Spleen (tissue), 11 donors: ENCODE data around the gene EIPR1. TPM values are rescaled to one million over a fixed set of nuclear protein-coding genes. Genes with fewer than 3 reads are reported as not detected.

Source experiments
- DNase-seq: peaks from one replicate; pipeline ENCODE4 v3.0.0-alpha.2; 2020
- H3K27ac ChIP-seq, 8 donors: fragments of 200-600 bp; sonication (generic) in 7 of 8; 1 replicate in 4 of 8; 2 replicates in 4 of 8; pipeline versions ENCODE4 v1.5.0 to v1.8.0; 2016 to 2021; ENCODE audit warnings: inconsistent platforms in 4 of 8, mild to moderate bottlenecking in 4 of 8, moderate library complexity in 1 of 8
- H3K27me3 ChIP-seq, 7 donors: fragments of 200-600 bp; sonication (generic) in 6 of 7; replicated peaks in 1 of 7; 1 replicate in 4 of 7; 2 replicates in 3 of 7; pipeline versions ENCODE4 v1.5.0 to v1.8.0; 2016 to 2021; ENCODE audit warnings: inconsistent platforms in 3 of 7, mild to moderate bottlenecking in 1 of 7
- H3K36me3 ChIP-seq, 6 donors: fragments of 200-600 bp; sonication (generic) in 5 of 6; 1 replicate in 4 of 6; 2 replicates in 2 of 6; pipeline versions ENCODE4 v1.5.0 to v1.8.0; 2016 to 2021; ENCODE audit warnings: inconsistent platforms in 2 of 6
- H3K4me1 ChIP-seq, 6 donors: fragments of 200-600 bp; sonication (generic) in 5 of 6; 1 replicate in 3 of 6; 2 replicates in 3 of 6; pipeline versions ENCODE4 v1.5.0 to v1.8.0; 2016 to 2021; ENCODE audit warnings: inconsistent platforms in 3 of 6
- H3K4me3 ChIP-seq, 8 donors: fragments of 200-600 bp; sonication (generic) in 7 of 8; 1 replicate in 4 of 8; 2 replicates in 4 of 8; pipeline versions ENCODE4 v1.5.0 to v1.8.0; 2016 to 2021; ENCODE audit warnings: inconsistent platforms in 4 of 8, mild to moderate bottlenecking in 4 of 8, moderate library complexity in 2 of 8
- H3K9me3 ChIP-seq, 8 donors: fragments of 200-600 bp; sonication (generic) in 7 of 8; 1 replicate in 4 of 8; 2 replicates in 4 of 8; pipeline versions ENCODE4 v1.5.0 to v1.8.0; 2016 to 2021; ENCODE audit warnings: inconsistent platforms in 4 of 8
- CTCF ChIP-seq, 11 experiments: fragments of 200-600 bp in 7 of 11; fragments of 450-650 bp in 4 of 11; sonication (generic) in 4 of 11; IDR thresholded peaks in 8 of 11; conservative IDR thresholded peaks in 3 of 11; 1 replicate in 7 of 11; 2 replicates in 4 of 11; pipeline versions ENCODE4 v1.4.0 to v1.8.0; 2016 to 2021; ENCODE audit warnings: antibody characterized with exemption in 11 of 11, inconsistent platforms in 4 of 11, mild to moderate bottlenecking in 1 of 11
- POLR2A ChIP-seq, 3 donors: fragments of 450-650 bp; IDR thresholded peaks; one replicate each; pipeline ENCODE4 v1.5.1; 2017; ENCODE audit warnings: antibody characterized with exemption in 3 of 3, mild to moderate bottlenecking in 1 of 3
- POLR2AphosphoS5 ChIP-seq, 3 donors: sonication (generic); formaldehyde crosslinking; IDR thresholded peaks; one replicate each; pipeline ENCODE4 v1.5.1; 2017; ENCODE audit warnings: antibody characterized with exemption in 3 of 3
- WGBS, 5 donors: extraction: QIAGEN DNeasy Blood & Tissue Kit in 3 of 5; methylation state at CpG; one replicate each; pipeline versions ENCODE4 v1.1.5 to v1.1.7; 2013 to 2018; 5-methylcytosine and 5-hydroxymethylcytosine counted together
- intact Hi-C: fragments of 100-400 bp; cut with DNase I; formaldehyde crosslinking; loops from one replicate; pipeline ENCODE4 v1.15.0; 2023; ENCODE audit warnings: low total_unique reads
- polyA plus RNA-seq, 3 donors: library from polyadenylated mRNA; stranded (reverse); fragments of 200-250 nt; gene quantifications; one replicate each; pipeline ENCODE4 v1.2.1, GENCODE V29; 2013
- total RNA-seq, 7 donors: library from RNA; depleted of rRNA in 3 of 7; stranded (reverse); fragments of >200 nt in 3 of 7; fragmentation: NEBNext Ultra II Directional in 4 of 7; extraction: Animal tissue kit (Norgen Biotek cat#: 25700) in 4 of 7; gene quantifications; one replicate each; pipeline versions ENCODE4 v1.1.0 to v1.2.1, GENCODE V29; 2016 to 2021
- donor health status: healthy with polysubstance abuse.
- donor health status: DM: no; HTN: no; CAD: no; lungs with moderate emphysema.
- donor health status: DM: no; HTN: no; CAD: no.
- donor health status: Bipolar disorder and iron deficiency.
- donor health status: healthy.
- donor health status: DM: no; HTN: no; CAD: no.
- donor health status: DM: yes; HTN: yes; CAD: no.

The EIPR1 gene
- total and polyA plus RNA-seq, 10 donors: 16.1 to 60.1 (median 26.3) TPM

GRCh38 chr2:3147651-3148530, 229.7 kb downstream of the EIPR1 start:
- intact Hi-C loops: no loop called here
- TF ChIP-seq POLR2A (IDR thresholded peaks at IDR 0.05): no peak
- TF ChIP-seq CTCF (IDR thresholded peaks at IDR 0.05 in 8 of 11, conservative IDR thresholded peaks at IDR 0.05 in 3 of 11): no peak
- TF ChIP-seq POLR2AphosphoS5 (IDR thresholded peaks at IDR 0.05): no peak
- peaks cover 0 to 8% (median 0%) of the 10 kb centered on the region in 6 donors for H3K4me1 ChIP-seq
- peaks cover 0 to 16% (median 7%) of the 10 kb centered on the region in 8 donors for H3K9me3 ChIP-seq
- WGBS, 5 donors: 88 to 95% (median 91%) methylated on average over 36 to 39 of the region's 39 CpGs
- no peak overlapping the region for H3K4me3 ChIP-seq
- DNase-seq: no peak
- H3K27me3 ChIP-seq: no peaks in the 10 kb centered on the region
- H3K36me3 ChIP-seq: peaks cover 0 to 14% (median 0%) of the 10 kb centered on the region in 6 donors
- no peak overlapping the region for H3K27ac ChIP-seq

GRCh38 chr2:3146772-3147650, 230.6 kb downstream of the EIPR1 start:
- TF ChIP-seq POLR2A (IDR thresholded peaks at IDR 0.05) (no peak), POLR2AphosphoS5 (IDR thresholded peaks at IDR 0.05) (no peak), CTCF (IDR thresholded peaks at IDR 0.05 in 8 of 11, conservative IDR thresholded peaks at IDR 0.05 in 3 of 11) (no peak)
- Histone ChIP-seq H3K27ac (no peak overlapping the region), H3K27me3 (no peaks in the 10 kb centered on the region), H3K36me3 (peaks cover 0 to 14% (median 0%) of the 10 kb centered on the region in 6 donors), H3K4me3 (no peak overlapping the region), H3K4me1 (peaks cover 0 to 11% (median 0%) of the 10 kb centered on the region in 6 donors), H3K9me3 (peaks cover 0 to 16% (median 7%) of the 10 kb centered on the region in 8 donors)
- intact Hi-C loops: no loop called here
- 76 to 87% (median 82%) methylated on average over 24 to 30 of the region's 30 CpGs for WGBS, 5 donors
- DNase-seq: no peak

GRCh38 chr2:3146175-3146574, 231.4 kb downstream of the EIPR1 start:
- 52 to 86% (median 64%) methylated on average over 6 to 8 of the region's 8 CpGs for WGBS, 5 donors
- Histone ChIP-seq H3K4me1 (peaks cover 0 to 11% (median 0%) of the 10 kb centered on the region in 6 donors), H3K4me3 (no peak overlapping the region), H3K27me3 (no peaks in the 10 kb centered on the region), H3K27ac (no peak overlapping the region), H3K36me3 (peaks cover 0 to 11% (median 0%) of the 10 kb centered on the region in 6 donors), H3K9me3 (peaks cover 0 to 12% (median 3%) of the 10 kb centered on the region in 8 donors)
- intact Hi-C loops: no loop called here
- TF ChIP-seq POLR2AphosphoS5 (IDR thresholded peaks at IDR 0.05) (no peak), CTCF (IDR thresholded peaks at IDR 0.05 in 8 of 11, conservative IDR thresholded peaks at IDR 0.05 in 3 of 11) (no peak), POLR2A (IDR thresholded peaks at IDR 0.05) (no peak)
- DNase-seq: no peak
